Dendritic cell treated with granulocyte-macrophage colony-stimulating factor and Interleukin-4, amounts not matched to agents 40 ng/mL and 50 ng/mL, for 4 days (primary cell): ENCODE results near the gene KNSTRN.
A peak's percentile ranks its signal among the peaks of the same experiment; 100 is the strongest.

Experiments
- H3K27ac Mint-ChIP-seq: one replicate; pipeline ENCODE4 v1.8.0; 2022; ENCODE audit warnings: mild to moderate bottlenecking, mixed read lengths
- H3K27me3 Mint-ChIP-seq: one replicate; pipeline ENCODE4 v1.8.0; 2022; ENCODE audit warnings: mild to moderate bottlenecking, mixed read lengths
- H3K36me3 Mint-ChIP-seq: one replicate; pipeline ENCODE4 v1.8.0; 2022; ENCODE audit warnings: low read depth, mixed read lengths
- H3K4me1 Mint-ChIP-seq: one replicate; pipeline ENCODE4 v1.8.0; 2022; ENCODE audit warnings: low read depth, mixed read lengths
- H3K4me3 Mint-ChIP-seq: one replicate; pipeline ENCODE4 v1.8.0; 2022; ENCODE audit warnings: mild to moderate bottlenecking, moderate library complexity, mixed read lengths
- H3K9me3 Mint-ChIP-seq: one replicate; pipeline ENCODE4 v1.8.0; 2022; ENCODE audit warnings: mixed read lengths
- intact Hi-C: fragments of 100-400 bp; cut with micrococcal nuclease; formaldehyde crosslinking; loops from one replicate; pipeline ENCODE4 v1.15.0; 2022

KNSTRN gene

DNA sequence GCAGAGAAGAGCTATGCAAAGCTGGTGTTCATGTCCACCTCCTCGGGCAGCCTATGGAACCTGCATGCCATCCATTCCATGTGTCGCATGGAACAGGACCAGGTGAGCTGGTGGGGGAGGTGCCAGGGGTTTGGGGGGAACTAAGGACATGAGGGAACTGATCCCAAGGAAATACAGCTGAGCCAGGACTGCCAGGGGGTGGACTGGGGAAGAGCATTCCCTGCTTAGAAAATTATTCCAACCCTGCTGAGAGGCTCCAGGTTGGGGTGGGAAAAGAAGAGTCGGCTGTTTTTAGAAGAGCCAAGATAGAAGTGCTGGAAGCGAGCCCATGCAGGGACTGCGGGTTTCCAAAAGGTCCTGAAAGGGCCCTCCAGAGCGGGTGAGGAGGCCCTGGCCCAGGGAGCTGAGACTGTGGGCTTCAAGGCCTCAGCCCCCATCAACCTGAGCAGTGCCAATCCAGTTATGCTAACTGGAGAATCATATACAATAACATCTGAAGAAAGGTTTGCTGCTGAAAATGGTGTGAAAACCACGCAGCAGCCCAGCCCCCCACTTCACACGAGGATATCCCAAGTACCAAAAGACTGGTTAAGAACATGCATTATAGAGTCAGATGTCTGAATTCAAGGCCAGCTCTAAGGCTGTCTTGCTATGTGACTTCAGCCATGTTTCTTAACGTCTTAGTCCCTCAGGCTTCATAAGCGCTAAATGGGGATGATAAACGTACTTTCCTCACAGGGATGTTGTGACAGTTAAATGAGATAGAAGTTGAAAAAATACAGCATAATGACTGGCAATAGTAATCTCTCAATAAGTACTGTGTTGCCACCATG, 16.7 kb upstream of the KNSTRN start:
- H3K36me3 Mint-ChIP-seq, result peaks cover 4% of the 10 kb centered on the region
- no peak overlapping the region for H3K27ac Mint-ChIP-seq
- intact Hi-C loops, result no loop called here
- peaks cover 14% of the 10 kb centered on the region for H3K27me3 Mint-ChIP-seq
- no peak overlapping the region for H3K4me3 Mint-ChIP-seq
- no peaks in the 10 kb centered on the region for H3K9me3 Mint-ChIP-seq
- H3K4me1 Mint-ChIP-seq, result peaks cover 22% of the 10 kb centered on the region

DNA sequence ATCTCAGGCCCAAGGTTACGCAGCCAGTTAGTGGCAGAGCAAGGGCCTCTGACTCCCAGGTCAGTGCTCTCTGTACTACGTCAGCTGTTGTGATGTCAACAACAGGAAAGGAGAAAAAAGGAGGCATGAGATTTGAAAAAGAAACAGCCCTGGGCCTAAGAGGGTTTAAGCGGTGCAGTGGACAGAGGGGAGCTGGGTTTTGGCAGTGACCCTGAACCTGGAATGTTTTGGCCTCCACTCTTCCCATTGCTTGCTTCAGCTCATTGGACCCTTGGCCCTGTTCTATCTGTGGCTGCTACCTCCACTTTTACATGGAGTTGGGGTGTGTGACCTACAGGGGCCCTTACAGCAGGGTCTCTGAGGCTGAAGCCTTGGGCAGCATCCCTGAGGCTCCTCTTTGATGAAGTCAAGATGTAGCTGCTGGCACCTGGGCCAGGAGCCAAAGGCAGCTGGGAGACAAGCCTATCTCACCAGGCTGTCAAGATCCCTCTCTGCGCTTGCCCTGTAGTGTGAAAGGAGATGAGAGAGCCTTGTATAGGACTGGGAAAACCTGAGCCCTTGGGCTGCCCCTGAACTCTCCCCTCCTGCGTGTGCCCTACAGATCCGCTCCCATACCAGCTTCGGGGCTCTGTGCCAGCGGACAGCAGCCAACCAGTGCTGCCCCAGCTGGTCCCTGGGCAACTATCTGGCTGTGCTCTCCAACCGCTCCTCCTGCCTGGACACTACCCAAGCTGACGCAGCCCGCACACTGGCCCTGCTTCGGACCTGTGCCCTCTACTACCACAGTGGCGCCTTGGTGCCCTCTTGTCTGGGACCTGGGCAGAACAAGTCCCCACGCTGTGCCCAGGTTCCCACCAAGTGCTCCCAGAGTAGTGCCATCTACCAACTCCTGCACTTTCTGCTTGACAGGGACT, 15.8 kb upstream of the KNSTRN start:
- Mint-ChIP-seq H3K27ac (peak overlapping the region; percentile 69), H3K4me3 (peak overlapping the region; percentile 73), H3K36me3 (peaks cover 4% of the 10 kb centered on the region), H3K4me1 (peaks cover 27% of the 10 kb centered on the region), H3K9me3 (no peaks in the 10 kb centered on the region), H3K27me3 (peaks cover 15% of the 10 kb centered on the region)
- intact Hi-C loops, result no loop called here

DNA sequence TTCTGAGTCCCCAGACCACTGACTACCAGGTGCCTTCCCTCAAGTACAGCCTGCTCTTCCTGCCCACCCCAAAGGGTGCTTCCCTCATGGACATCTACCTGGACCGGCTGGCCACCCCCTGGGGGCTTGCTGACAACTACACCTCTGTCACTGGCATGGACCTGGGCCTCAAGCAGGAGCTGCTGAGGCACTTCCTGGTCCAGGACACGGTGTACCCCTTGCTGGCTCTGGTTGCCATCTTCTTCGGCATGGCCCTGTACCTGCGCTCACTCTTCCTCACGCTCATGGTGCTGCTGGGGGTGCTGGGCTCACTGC, 15.2 kb upstream of the KNSTRN start:
- intact Hi-C loops, result no loop called here
- peak overlapping the region; percentile 69 for H3K27ac Mint-ChIP-seq
- peaks cover 4% of the 10 kb centered on the region for H3K36me3 Mint-ChIP-seq
- peaks cover 33% of the 10 kb centered on the region for H3K4me1 Mint-ChIP-seq
- peaks cover 15% of the 10 kb centered on the region for H3K27me3 Mint-ChIP-seq
- peak overlapping the region; percentile 73 for H3K4me3 Mint-ChIP-seq
- no peaks in the 10 kb centered on the region for H3K9me3 Mint-ChIP-seq

DNA sequence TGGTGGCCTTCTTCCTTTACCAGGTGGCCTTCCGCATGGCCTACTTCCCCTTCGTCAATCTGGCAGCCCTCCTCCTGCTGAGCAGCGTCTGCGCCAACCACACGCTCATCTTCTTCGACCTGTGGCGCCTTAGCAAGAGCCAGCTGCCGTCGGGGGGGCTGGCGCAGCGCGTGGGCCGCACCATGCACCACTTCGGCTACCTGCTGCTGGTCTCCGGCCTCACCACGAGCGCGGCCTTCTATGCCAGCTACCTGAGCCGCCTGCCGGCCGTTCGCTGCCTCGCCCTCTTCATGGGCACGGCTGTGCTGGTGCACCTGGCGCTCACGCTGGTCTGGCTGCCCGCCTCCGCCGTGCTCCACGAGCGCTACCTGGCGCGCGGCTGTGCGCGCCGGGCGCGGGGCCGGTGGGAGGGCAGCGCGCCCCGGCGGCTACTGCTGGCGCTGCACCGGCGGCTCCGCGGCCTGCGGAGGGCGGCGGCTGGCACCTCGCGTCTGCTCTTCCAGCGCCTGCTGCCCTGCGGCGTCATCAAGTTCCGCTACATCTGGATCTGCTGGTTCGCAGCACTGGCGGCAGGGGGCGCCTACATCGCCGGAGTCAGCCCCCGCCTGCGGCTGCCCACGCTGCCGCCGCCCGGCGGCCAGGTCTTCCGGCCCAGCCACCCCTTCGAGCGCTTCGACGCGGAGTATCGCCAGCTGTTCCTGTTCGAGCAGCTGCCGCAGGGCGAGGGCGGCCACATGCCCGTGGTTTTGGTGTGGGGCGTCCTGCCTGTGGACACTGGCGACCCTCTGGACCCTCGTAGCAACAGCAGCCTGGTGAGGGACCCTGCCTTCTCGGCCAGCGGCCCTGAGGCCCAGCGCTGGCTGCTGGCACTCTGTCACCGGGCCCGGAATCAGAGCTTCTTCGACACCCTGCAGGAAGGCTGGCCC, 14.6 kb upstream of the KNSTRN start:
- Mint-ChIP-seq H3K27ac (peak overlapping the region; percentile 69), H3K9me3 (no peaks in the 10 kb centered on the region), H3K27me3 (peaks cover 15% of the 10 kb centered on the region), H3K4me1 (peaks cover 39% of the 10 kb centered on the region), H3K36me3 (no peaks in the 10 kb centered on the region), H3K4me3 (peak overlapping the region; percentile 73)
- intact Hi-C loops, result loop anchor here (1.0 to 2.0 kb wide), 3 partner anchors 15 to 54 kb away; partner anchors contain the start of genes IVD and KNSTRN

DNA sequence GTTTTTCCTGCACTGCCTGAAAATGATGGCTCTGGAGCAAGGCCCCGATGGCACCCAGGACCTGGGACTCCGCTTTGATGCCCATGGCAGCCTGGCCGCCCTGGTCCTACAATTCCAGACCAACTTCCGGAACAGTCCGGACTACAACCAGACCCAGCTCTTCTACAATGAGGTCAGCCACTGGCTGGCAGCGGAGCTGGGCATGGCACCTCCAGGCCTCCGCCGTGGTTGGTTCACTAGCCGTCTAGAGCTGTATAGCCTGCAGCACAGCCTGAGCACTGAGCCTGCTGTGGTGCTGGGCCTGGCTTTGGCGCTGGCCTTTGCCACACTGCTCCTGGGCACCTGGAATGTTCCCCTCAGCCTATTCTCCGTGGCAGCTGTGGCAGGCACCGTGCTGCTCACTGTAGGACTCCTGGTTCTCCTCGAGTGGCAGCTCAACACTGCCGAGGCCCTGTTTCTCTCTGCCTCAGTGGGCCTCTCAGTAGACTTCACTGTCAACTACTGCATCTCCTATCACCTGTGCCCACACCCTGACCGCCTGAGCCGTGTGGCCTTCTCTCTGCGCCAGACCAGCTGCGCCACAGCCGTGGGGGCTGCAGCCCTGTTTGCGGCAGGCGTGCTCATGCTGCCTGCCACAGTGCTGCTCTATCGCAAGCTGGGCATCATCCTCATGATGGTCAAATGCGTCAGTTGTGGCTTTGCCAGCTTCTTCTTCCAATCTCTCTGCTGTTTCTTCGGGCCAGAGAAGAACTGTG, 13.6 kb upstream of the KNSTRN start:
- H3K4me3 Mint-ChIP-seq, result no peak overlapping the region
- no peaks in the 10 kb centered on the region for H3K36me3 Mint-ChIP-seq
- peak overlapping the region; percentile 69 for H3K27ac Mint-ChIP-seq
- H3K9me3 Mint-ChIP-seq, result no peaks in the 10 kb centered on the region
- peaks cover 44% of the 10 kb centered on the region for H3K4me1 Mint-ChIP-seq
- peaks cover 15% of the 10 kb centered on the region for H3K27me3 Mint-ChIP-seq
- intact Hi-C loops, result loop anchor here (1.0 to 2.0 kb wide), 3 partner anchors 14 to 53 kb away; partner anchors contain the start of genes IVD and KNSTRN

DNA sequence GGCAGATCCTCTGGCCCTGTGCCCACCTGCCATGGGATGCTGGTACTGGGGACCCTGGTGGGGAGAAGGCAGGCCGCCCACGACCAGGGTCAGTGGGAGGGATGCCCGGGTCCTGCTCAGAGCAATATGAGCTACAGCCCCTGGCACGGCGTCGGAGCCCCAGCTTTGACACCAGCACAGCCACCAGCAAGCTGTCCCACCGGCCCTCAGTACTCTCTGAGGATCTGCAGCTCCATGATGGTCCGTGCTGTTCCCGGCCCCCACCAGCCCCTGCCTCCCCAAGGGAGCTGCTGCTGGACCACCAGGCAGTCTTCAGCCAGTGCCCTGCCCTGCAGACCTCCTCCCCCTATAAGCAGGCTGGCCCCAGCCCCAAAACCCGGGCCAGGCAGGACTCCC, 13.0 kb upstream of the KNSTRN start:
- H3K4me3 Mint-ChIP-seq, result no peak overlapping the region
- intact Hi-C loops, result loop anchor here (2.0 kb wide), 1 partner anchor 13 kb away; the partner anchor contains the start of gene KNSTRN
- no peaks in the 10 kb centered on the region for H3K9me3 Mint-ChIP-seq
- H3K36me3 Mint-ChIP-seq, result no peaks in the 10 kb centered on the region
- H3K27ac Mint-ChIP-seq, result peak overlapping the region; percentile 4
- peaks cover 39% of the 10 kb centered on the region for H3K4me1 Mint-ChIP-seq
- H3K27me3 Mint-ChIP-seq, result peaks cover 15% of the 10 kb centered on the region

DNA sequence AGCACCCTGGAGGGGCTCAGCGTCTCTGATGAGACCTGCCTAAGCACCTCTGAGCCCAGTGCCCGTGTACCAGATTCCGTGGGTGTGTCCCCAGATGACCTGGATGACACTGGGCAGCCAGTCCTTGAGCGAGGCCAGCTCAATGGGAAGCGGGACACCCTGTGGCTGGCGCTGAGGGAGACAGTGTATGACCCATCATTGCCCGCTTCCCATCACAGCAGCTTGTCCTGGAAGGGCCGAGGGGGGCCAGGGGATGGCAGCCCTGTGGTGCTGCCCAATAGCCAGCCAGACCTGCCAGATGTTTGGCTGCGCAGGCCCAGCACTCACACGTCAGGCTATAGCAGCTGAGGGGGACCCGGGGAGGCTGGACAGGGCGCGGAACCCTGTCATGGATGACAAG, 12.6 kb upstream of the KNSTRN start:
- Mint-ChIP-seq H3K27me3 (peaks cover 15% of the 10 kb centered on the region), H3K36me3 (no peaks in the 10 kb centered on the region), H3K4me1 (peaks cover 39% of the 10 kb centered on the region), H3K4me3 (no peak overlapping the region), H3K27ac (peak overlapping the region; percentile 4), H3K9me3 (no peaks in the 10 kb centered on the region)
- intact Hi-C loops, result loop anchor here (2.0 kb wide), 1 partner anchor 13 kb away; the partner anchor contains the start of gene KNSTRN

DNA sequence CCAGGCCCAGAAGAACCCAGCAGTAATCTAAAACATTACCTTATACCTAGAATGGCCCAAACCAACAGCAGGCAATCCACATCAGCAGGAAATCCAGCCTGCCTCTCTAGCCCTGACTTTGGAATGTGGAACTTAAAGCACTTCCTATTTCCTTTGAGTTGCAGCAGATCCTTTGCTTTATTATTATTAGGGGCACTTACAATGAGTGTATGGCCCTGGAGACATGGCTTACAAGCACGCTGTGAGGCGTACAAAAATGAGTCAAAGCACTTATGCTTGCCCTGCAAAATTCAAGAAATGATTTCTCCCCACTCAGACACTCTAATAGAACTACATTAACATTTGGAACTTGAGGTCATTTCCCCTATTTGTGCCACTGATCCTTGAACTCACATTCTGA, 9.5 kb upstream of the KNSTRN start:
- Mint-ChIP-seq H3K4me3 (no peak overlapping the region), H3K27me3 (peaks cover 8% of the 10 kb centered on the region)

DNA sequence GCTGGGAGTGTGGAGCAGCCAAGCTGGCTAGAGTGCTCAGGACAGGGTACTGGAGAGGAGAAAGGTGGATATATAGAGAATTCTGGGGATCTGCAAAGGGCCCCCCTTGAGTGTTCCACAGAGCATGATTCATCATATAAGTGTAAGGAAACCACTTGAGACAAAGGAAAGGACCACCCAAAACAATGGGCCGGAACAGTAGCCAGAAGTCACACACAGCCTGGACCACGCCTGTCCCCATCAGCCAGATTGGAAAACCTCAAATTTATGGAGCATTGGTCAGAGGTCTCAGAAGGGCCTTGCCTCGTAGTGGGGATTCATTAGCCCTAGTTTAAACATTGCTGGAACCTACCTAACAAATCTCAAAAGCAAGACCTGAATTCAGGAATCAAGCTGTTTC, 4.9 kb upstream of the KNSTRN start:
- H3K4me1 Mint-ChIP-seq, result peaks cover 27% of the 10 kb centered on the region
- no peaks in the 10 kb centered on the region for H3K27me3 Mint-ChIP-seq

More for the DNA sequence above, 9.5 kb upstream of the KNSTRN start:
- Mint-ChIP-seq H3K4me1 (peaks cover 27% of the 10 kb centered on the region), H3K9me3 (no peaks in the 10 kb centered on the region), H3K27ac (no peak overlapping the region), H3K36me3 (no peaks in the 10 kb centered on the region)
- intact Hi-C loops, result no loop called here

DNA sequence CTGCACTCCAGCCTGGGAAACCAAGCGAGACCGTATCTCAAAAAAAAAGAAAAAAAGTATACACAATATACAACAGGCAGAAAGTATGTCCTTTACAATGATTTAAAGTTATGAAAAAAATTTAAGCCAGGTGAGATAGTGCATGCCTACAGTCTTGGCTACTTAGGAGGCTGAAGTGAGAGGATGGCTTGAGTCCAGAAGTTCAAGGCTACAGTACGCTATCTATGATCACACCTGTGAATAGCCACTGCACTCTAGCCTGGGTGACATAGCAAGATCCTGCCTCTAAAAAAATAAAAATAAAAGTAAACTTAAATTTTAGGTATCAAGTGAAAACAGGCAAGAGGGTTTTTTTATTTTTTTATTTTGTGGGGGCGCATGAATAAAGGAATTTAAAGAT, 3.1 kb upstream of the KNSTRN start:
- Mint-ChIP-seq H3K4me3 (no peak overlapping the region), H3K27me3 (no peaks in the 10 kb centered on the region), H3K4me1 (peaks cover 36% of the 10 kb centered on the region), H3K27ac (peak overlapping the region; percentile 49), H3K36me3 (peaks cover 6% of the 10 kb centered on the region), H3K9me3 (no peaks in the 10 kb centered on the region)
- intact Hi-C loops, result no loop called here

More for the DNA sequence above, 4.9 kb upstream of the KNSTRN start:
- intact Hi-C loops, result no loop called here
- H3K9me3 Mint-ChIP-seq, result no peaks in the 10 kb centered on the region
- H3K27ac Mint-ChIP-seq, result no peak overlapping the region
- peaks cover under 1% of the 10 kb centered on the region for H3K36me3 Mint-ChIP-seq
- H3K4me3 Mint-ChIP-seq, result no peak overlapping the region

DNA sequence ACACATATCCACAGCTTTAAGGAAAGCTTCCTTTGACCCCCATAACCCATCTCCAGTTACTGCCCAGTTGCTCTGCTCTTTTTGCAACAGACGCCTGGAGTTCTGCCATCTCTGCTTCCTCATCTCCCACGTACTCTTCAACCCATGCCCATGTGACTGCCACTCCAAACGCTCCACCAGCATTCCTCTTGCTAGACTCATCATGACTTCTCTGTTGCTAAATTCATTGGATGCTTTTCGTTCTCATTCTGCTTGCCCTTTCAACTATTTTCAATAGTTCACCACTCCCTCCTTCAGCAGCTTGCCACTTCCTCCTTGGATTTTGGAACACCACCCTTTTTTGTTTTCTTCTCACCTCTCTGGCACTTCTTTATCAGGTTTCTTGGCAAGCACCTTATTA, 2.7 kb upstream of the KNSTRN start:
- Mint-ChIP-seq H3K27me3 (no peaks in the 10 kb centered on the region), H3K4me1 (peaks cover 40% of the 10 kb centered on the region), H3K4me3 (no peak overlapping the region), H3K27ac (peak overlapping the region; percentile 49), H3K36me3 (peaks cover 6% of the 10 kb centered on the region), H3K9me3 (no peaks in the 10 kb centered on the region)
- intact Hi-C loops, result no loop called here

DNA sequence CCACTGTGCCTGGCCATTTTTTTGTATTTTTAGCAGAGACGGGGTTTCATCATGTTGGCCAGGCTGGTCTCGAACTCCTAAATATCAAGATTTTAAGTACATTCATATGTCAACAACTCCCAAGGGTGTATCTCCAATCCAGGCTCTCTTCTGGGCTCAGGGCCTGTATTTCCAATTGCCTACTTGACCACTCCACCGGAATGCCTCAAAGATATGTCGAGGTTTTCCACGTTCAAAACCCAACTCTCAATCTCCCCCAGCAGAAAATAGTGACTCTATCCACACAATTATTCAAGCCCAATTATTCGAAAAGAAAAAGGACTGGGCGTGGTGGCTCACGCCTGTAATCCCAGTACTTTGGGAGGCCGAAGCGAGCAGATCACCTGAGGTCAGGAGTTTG, 1.9 kb upstream of the KNSTRN start:
- Mint-ChIP-seq H3K4me1 (peaks cover 46% of the 10 kb centered on the region), H3K9me3 (no peaks in the 10 kb centered on the region), H3K4me3 (no peak overlapping the region), H3K36me3 (peaks cover 6% of the 10 kb centered on the region), H3K27ac (no peak overlapping the region), H3K27me3 (no peaks in the 10 kb centered on the region)
- intact Hi-C loops, result no loop called here
